ENCODE results near the gene CD36.

CD36 gene

GRCh38 chr7:80637911-80638765 is at the start of gene CD36:
TSS of gene CD36 (plus strand) at chr7:80638642. CDS start at chr7:80646741, 8,099 bp downstream.
- DNase-seq: no peak

GRCh38 chr7:80589631-80590030 is 48.8 kb upstream of the CD36 start:
- no peak for DNase-seq

- no peak for DNase-seq
Measured at GRCh38 chr7:80591654-80592053, 46.8 kb upstream of the CD36 start.

GRCh38 chr7:80593869-80594586 is 44.4 kb upstream of the CD36 start:
- DNase-seq: no peak

GRCh38 chr7:80596933-80597517 is 41.4 kb upstream of the CD36 start:
- DNase-seq: no peak

- DNase-seq: no peak
Measured at GRCh38 chr7:80597875-80598274, 40.6 kb upstream of the CD36 start.

GRCh38 chr7:80600046-80600445 is 38.4 kb upstream of the CD36 start:
- DNase-seq: no peak

- no peak for DNase-seq
Measured at GRCh38 chr7:80601999-80602398, 36.4 kb upstream of the CD36 start.

- no peak for DNase-seq
Measured at GRCh38 chr7:80603940-80604339, 34.5 kb upstream of the CD36 start.

GRCh38 chr7:80604436-80604835 is 34.0 kb upstream of the CD36 start:
- DNase-seq: no peak

- no peak for DNase-seq
Measured at GRCh38 chr7:80607136-80607535, 31.3 kb upstream of the CD36 start.

GRCh38 chr7:80608336-80608735 is 30.1 kb upstream of the CD36 start:
- DNase-seq: no peak

- no peak for DNase-seq
Measured at GRCh38 chr7:80609751-80610150, 28.7 kb upstream of the CD36 start.

GRCh38 chr7:80611353-80611752 is 27.1 kb upstream of the CD36 start:
- DNase-seq: no peak

GRCh38 chr7:80611779-80612178 is 26.7 kb upstream of the CD36 start:
- DNase-seq: no peak

- no peak for DNase-seq
Measured at GRCh38 chr7:80612880-80613279, 25.6 kb upstream of the CD36 start.

GRCh38 chr7:80613519-80613918 is 24.9 kb upstream of the CD36 start:
- no peak for DNase-seq

- no peak for DNase-seq
Measured at GRCh38 chr7:80614851-80615271, 23.6 kb upstream of the CD36 start.

- DNase-seq: no peak
Measured at GRCh38 chr7:80618096-80618495, 20.3 kb upstream of the CD36 start.

GRCh38 chr7:80619741-80620140 is 18.7 kb upstream of the CD36 start:
- DNase-seq: no peak

- no peak for DNase-seq
Measured at GRCh38 chr7:80622541-80622940, 15.9 kb upstream of the CD36 start.

GRCh38 chr7:80623503-80624252 is 14.8 kb upstream of the CD36 start:
- no peak for DNase-seq

- no peak for DNase-seq
Measured at GRCh38 chr7:80624763-80625162, 13.7 kb upstream of the CD36 start.
